Right lobe of liver (tissue), 4 donors: Measurements from ENCODE around the gene CSRNP2.

ENCODE experiments used
- CTCF ChIP-seq, 4 donors: fragments of 200-600 bp in 3 of 4; fragments of 450-650 bp in 1 of 4; IDR thresholded peaks; one replicate each; pipeline versions ENCODE4 v1.5.1 to v1.8.0; 2016 to 2022; ENCODE audit warnings: antibody characterized with exemption in 4 of 4, mild to moderate bottlenecking in 2 of 4
- POLR2A ChIP-seq: fragments of 450-650 bp; IDR thresholded peaks from one replicate; pipeline ENCODE4 v1.6.1; 2017; ENCODE audit warnings: antibody characterized with exemption, mild to moderate bottlenecking
- donor health status: DM: no; HTN: no; CAD: no.
- donor health status: DM: no; HTN: no; CAD: no.
- donor health status: DM: no; HTN: yes; CAD: no.

- TF ChIP-seq POLR2A (no peak), CTCF (IDR thresholded peaks at IDR 0.05) (no peak)
Measured at GRCh38 chr12:51067771-51068170, 15.6 kb downstream of the CSRNP2 start.
